ENCODE measurements around the gene EFCAB5. TPM values are rescaled to one million over a fixed set of nuclear protein-coding genes. Genes with fewer than 3 reads are reported as not detected.
"Not testable (repeated sequence)": the region's sequence is repeated elsewhere in the genome, so short reads cannot be mapped to it uniquely, and the experiment has no call there.

The EFCAB5 gene
- total RNA-seq, 1 donor from 2014 or later: 1.8 TPM

DNA sequence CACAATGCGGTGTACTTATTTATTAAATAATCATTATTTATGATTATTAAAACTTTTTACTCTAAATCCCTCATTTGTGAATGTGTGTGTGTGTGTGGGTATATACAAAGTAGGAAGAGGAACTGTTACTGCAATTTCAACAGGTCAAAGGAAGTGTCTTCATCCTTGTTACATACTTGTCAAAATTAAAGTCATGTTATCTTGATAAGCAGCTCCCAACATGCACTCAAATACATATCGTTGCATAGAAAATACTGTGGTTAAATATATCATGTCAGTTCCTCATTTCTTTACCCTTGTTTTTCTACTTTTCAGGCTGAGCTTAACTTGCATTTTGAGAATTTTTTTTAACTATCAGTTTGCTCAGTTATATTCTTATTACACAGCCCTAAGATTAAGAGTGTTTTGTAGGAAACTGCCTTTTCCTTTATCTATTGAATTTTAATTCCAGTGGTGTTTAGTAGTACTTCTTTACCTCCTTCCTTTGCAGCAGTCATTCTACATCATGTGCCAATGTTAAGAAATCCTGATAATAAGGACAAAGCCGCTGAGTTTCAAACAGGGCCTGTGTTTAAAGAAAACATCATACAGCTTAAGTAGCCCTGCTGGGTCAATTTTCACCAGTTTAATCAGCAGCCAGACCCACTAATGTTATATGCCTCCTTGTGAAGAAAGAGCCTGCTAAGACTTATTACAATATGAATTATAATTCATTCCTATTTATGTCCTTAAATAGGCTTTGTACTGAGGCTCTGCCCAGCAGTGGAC lies 7.2 kb downstream of the EFCAB5 start:
- no peak for DNase-seq
- intact Hi-C loops (cut with DNase I): no loop called here
- no peak for ATAC-seq
- Histone ChIP-seq H3K27me3 (ENCODE audit: low read depth) (no peaks in the 10 kb centered on the region), H3K4me1 (no peaks in the 10 kb centered on the region), H3K4me3 (no peak overlapping the region), H3K9me3 (no peaks in the 10 kb centered on the region), H3K36me3 (no peaks in the 10 kb centered on the region), H3K27ac (no peak overlapping the region)
- TF ChIP-seq, protein P1, sequence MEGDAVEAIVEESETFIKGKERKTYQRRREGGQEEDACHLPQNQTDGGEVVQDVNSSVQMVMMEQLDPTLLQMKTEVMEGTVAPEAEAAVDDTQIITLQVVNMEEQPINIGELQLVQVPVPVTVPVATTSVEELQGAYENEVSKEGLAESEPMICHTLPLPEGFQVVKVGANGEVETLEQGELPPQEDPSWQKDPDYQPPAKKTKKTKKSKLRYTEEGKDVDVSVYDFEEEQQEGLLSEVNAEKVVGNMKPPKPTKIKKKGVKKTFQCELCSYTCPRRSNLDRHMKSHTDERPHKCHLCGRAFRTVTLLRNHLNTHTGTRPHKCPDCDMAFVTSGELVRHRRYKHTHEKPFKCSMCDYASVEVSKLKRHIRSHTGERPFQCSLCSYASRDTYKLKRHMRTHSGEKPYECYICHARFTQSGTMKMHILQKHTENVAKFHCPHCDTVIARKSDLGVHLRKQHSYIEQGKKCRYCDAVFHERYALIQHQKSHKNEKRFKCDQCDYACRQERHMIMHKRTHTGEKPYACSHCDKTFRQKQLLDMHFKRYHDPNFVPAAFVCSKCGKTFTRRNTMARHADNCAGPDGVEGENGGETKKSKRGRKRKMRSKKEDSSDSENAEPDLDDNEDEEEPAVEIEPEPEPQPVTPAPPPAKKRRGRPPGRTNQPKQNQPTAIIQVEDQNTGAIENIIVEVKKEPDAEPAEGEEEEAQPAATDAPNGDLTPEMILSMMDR (IDR thresholded peaks at IDR 0.05): no peak

DNA sequence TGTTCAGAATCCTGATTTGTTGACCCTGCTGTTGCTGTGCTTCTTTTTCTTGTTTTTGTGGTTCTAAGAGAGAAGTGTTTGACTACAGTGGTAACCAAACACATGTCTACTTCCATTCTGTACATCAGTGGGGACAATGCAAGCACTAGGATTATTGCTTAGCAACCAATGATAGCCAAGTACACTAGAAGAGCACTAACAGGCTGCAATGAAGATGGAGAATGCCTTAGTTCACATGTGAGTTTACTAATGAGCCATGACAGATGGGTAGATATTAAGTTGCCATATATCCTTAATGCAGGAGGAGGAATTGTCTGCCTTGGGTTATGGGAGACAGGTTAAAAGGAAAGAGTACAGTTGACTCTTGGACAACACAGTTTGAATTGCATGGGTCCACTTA lies 8.3 kb downstream of the EFCAB5 start:
- ATAC-seq (no peak), DNase-seq (no peak)
- Histone ChIP-seq H3K4me3 (no peak overlapping the region), H3K27ac (no peak overlapping the region), H3K27me3 (ENCODE audit: low read depth) (no peaks in the 10 kb centered on the region), H3K36me3 (no peaks in the 10 kb centered on the region), H3K9me3 (no peaks in the 10 kb centered on the region), H3K4me1 (no peaks in the 10 kb centered on the region)
- TF ChIP-seq, protein P1 (IDR thresholded peaks at IDR 0.05): no peak
- intact Hi-C loops (cut with DNase I): no loop called here

DNA sequence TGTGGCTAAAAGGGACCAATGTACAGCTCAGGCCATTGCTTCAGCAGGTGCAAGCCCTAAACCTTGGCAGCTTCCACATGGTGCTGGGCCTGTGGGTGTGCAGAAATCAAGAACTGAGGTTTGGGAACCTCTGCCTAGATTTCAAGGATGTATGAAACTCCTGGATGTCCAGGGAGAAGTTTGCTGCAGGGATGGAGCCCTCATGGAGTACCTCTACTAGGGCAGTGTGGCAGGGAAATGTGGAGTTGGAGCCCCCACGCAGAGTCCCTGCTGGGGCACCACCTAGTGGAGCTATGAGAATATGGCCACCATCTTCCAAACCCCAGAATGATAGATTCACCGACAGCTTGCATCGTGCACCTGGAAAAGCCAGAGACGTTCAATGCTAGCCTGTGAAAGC lies 13.0 kb downstream of the EFCAB5 start:
- Histone ChIP-seq H3K27ac (no peak overlapping the region), H3K4me1 (no peaks in the 10 kb centered on the region), H3K27me3 (ENCODE audit: low read depth) (no peaks in the 10 kb centered on the region), H3K4me3 (no peak overlapping the region), H3K36me3 (no peaks in the 10 kb centered on the region), H3K9me3 (no peaks in the 10 kb centered on the region)
- TF ChIP-seq, protein P1 (IDR thresholded peaks at IDR 0.05): no peak
- intact Hi-C loops (cut with DNase I): no loop called here
- ATAC-seq: no peak
- no peak for DNase-seq

DNA sequence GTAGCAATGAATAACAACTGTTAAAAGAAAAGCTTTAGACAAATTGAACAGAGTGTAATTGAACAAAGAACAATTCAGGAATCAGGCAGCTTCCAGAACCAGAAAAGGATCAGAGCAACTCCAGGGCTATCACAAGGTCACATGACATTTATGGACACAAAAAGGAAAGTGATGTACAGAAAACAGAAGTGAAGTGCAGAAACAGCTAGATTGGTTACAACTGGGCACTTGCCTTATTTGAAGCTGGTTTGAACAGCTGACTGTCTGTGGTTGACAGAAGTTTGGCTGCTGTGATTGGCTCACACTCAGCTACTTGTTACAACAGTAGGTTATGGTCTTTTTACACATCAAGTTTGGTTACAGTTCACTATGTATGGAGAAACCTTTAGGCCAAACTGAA lies 14.8 kb downstream of the EFCAB5 start:
- H3K4me1 ChIP-seq: no peaks in the 10 kb centered on the region
- no peak for DNase-seq
- no peaks in the 10 kb centered on the region for H3K27me3 ChIP-seq (ENCODE audit: low read depth)
- peak; percentile 18 to 60 for ATAC-seq
- TF ChIP-seq, protein P1 (IDR thresholded peaks at IDR 0.05): no peak
- no peak overlapping the region for H3K27ac ChIP-seq
- H3K36me3 ChIP-seq: no peaks in the 10 kb centered on the region
- H3K4me3 ChIP-seq: no peak overlapping the region
- intact Hi-C loops (cut with DNase I): no loop called here
- no peaks in the 10 kb centered on the region for H3K9me3 ChIP-seq

DNA sequence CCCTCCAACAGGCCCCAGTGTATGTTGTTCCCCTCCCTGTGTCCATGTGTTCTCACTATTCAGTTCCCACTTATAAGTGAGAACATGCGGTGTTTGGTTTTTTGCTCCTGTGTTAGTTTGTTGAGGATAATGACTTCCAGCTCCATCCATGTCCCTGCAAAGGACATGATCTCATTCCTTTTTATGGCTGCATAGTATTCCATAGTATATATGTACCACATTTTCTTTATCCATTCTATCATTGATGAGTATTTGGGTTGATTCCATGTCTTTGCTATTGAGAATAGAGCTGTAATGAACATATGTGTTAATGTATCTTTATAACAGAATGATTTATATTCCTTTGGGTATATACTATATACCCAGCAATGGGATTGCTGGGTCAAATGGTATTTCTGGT lies 16.1 kb downstream of the EFCAB5 start:
- H3K36me3 ChIP-seq; H3K27me3 ChIP-seq (ENCODE audit: low read depth); H3K9me3 ChIP-seq; intact Hi-C loops (cut with DNase I); H3K4me1 ChIP-seq; H3K4me3 ChIP-seq; ATAC-seq; DNase-seq; H3K27ac ChIP-seq: not testable (repeated sequence)

DNA sequence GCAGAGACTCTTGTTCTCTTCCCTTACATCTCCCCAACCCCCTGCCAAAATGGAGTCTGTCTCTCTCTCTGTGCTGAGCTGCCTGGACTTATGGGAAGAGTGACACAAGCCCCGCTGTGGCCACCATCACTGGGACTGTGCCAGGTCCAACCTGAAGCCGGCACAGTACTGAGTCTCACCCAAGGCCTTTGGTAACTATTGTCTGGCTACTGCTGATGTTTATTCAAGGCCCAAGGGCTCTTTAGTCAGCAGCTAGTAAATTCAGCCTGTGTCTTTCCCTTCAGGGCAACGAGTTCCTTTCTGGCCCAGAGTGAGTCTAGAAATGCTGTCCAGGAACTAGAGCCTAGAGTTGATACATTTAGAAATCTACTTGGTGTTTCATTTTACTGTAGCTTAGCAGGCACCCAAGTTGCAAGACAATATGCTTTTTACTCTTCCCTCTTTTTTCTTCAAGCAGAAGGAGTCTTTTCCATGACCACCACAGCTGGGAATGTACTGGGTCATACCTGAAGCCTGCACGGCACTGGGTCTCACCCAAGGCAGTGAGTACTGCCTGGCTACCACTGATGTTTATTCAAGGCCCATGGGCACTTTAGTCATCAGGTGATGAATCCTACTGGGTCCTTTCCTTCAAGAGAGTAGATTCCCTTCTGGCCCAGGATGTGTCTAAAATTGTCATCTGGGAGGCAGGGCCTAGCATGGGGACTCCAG lies 17.7 kb downstream of the EFCAB5 start:
- H3K4me3 ChIP-seq: no peak overlapping the region
- H3K9me3 ChIP-seq: peaks cover 5% of the 10 kb centered on the region
- no peak for ATAC-seq
- H3K36me3 ChIP-seq: no peaks in the 10 kb centered on the region
- no peaks in the 10 kb centered on the region for H3K4me1 ChIP-seq
- H3K27ac ChIP-seq: no peak overlapping the region
- TF ChIP-seq, protein P1 (IDR thresholded peaks at IDR 0.05): no peak
- intact Hi-C loops (cut with DNase I): no loop called here
- DNase-seq: no peak
- H3K27me3 ChIP-seq (ENCODE audit: low read depth): no peaks in the 10 kb centered on the region
